ENCODE measurements around the gene PPP2R1A. TPM values are rescaled to one million over a fixed set of nuclear protein-coding genes. Genes with fewer than 3 reads are reported as not detected.
A peak's percentile ranks its signal among the peaks of the same experiment; 100 is the strongest.

The PPP2R1A gene
- total RNA-seq, 2 donors from 2014 or later: 273 to 378 TPM

GRCh38 chr19:52170304-52170703, 19.5 kb upstream of the PPP2R1A start:
- no peaks in the 10 kb centered on the region for H3K27me3 ChIP-seq
- no peaks in the 10 kb centered on the region for H3K4me1 ChIP-seq
- DNase-seq: no peak
- no peak for TF ChIP-seq CTCF (IDR thresholded peaks at IDR 0.05)
- H3K4me3 ChIP-seq: peak overlapping the region; percentile 75
- H3K27ac ChIP-seq: no peak overlapping the region
- intact Hi-C loops (cut with DNase I): no loop called here
- H3K9ac ChIP-seq (ENCODE audit: low read depth in 2 of 2, low read length in 2 of 2): peak overlapping the region; percentile 95 to 98
- H3K36me3 ChIP-seq: no peaks in the 10 kb centered on the region
- no peaks in the 10 kb centered on the region for H3K9me3 ChIP-seq

GRCh38 chr19:52170863-52171320, 19.0 kb upstream of the PPP2R1A start:
- Histone ChIP-seq H3K9me3 (no peaks in the 10 kb centered on the region), H3K9ac (ENCODE audit: low read depth in 2 of 2, low read length in 2 of 2) (peak overlapping the region; percentile 95 to 98), H3K4me1 (no peaks in the 10 kb centered on the region), H3K4me3 (peak overlapping the region; percentile 75), H3K27ac (peak overlapping the region; percentile 32), H3K27me3 (no peaks in the 10 kb centered on the region), H3K36me3 (no peaks in the 10 kb centered on the region)
- peak; percentile 32 for DNase-seq
- TF ChIP-seq CTCF (IDR thresholded peaks at IDR 0.05): no peak
- intact Hi-C loops (cut with DNase I): no loop called here

GRCh38 chr19:52171321-52172169, 18.3 kb upstream of the PPP2R1A start, which contains the start of gene ZNF836:
Gene ZNF836, minus strand, starts transcription at chr19:52171621. Its CDS starts 3,549 bp downstream, at chr19:52168072.
- peak; percentile 96 for DNase-seq
- Histone ChIP-seq H3K9ac (ENCODE audit: low read depth in 2 of 2, low read length in 2 of 2) (peak within 1 kb of the TSS; percentile 95 to 98), H3K27ac (peak within 1 kb of the TSS; percentile 32), H3K9me3 (no peaks in the 10 kb centered on the region), H3K4me3 (peak within 1 kb of the TSS; percentile 75), H3K36me3 (no peaks in the 10 kb centered on the region), H3K27me3 (no peaks in the 10 kb centered on the region), H3K4me1 (no peaks in the 10 kb centered on the region)
- TF ChIP-seq CTCF (IDR thresholded peaks at IDR 0.05): no peak
- intact Hi-C loops (cut with DNase I): no loop called here

GRCh38 chr19:52172347-52172746, 17.5 kb upstream of the PPP2R1A start:
- no peak for TF ChIP-seq CTCF (IDR thresholded peaks at IDR 0.05)
- Histone ChIP-seq H3K27ac (no peak overlapping the region), H3K36me3 (no peaks in the 10 kb centered on the region), H3K4me1 (no peaks in the 10 kb centered on the region), H3K9me3 (no peaks in the 10 kb centered on the region), H3K9ac (ENCODE audit: low read depth in 2 of 2, low read length in 2 of 2) (no peak overlapping the region), H3K4me3 (no peak overlapping the region), H3K27me3 (no peaks in the 10 kb centered on the region)
- no peak for DNase-seq
- intact Hi-C loops (cut with DNase I): no loop called here

GRCh38 chr19:52176574-52176973, 13.3 kb upstream of the PPP2R1A start:
- Histone ChIP-seq H3K36me3 (no peaks in the 10 kb centered on the region), H3K4me1 (no peaks in the 10 kb centered on the region), H3K4me3 (no peak overlapping the region), H3K9ac (ENCODE audit: low read depth in 2 of 2, low read length in 2 of 2) (no peak overlapping the region), H3K27ac (no peak overlapping the region), H3K27me3 (no peaks in the 10 kb centered on the region), H3K9me3 (no peaks in the 10 kb centered on the region)
- intact Hi-C loops (cut with DNase I): no loop called here
- no peak for DNase-seq
- no peak for TF ChIP-seq CTCF (IDR thresholded peaks at IDR 0.05)
